GM21526 (cell line): Measurements from ENCODE around the gene TLR10.
"Not testable (repeated sequence)": the region's sequence is repeated elsewhere in the genome, so short reads cannot be mapped to it uniquely, and the experiment has no call there.

Source experiments
- ATAC-seq: cut with Tn5 transposase; IDR thresholded peaks from one replicate; pipeline ENCODE4 v1.9.1; 2021; ENCODE audit warnings: moderate library complexity; ENCODE audit not compliant: unreplicated experiment, low FRiP score

The TLR10 gene, protein sequence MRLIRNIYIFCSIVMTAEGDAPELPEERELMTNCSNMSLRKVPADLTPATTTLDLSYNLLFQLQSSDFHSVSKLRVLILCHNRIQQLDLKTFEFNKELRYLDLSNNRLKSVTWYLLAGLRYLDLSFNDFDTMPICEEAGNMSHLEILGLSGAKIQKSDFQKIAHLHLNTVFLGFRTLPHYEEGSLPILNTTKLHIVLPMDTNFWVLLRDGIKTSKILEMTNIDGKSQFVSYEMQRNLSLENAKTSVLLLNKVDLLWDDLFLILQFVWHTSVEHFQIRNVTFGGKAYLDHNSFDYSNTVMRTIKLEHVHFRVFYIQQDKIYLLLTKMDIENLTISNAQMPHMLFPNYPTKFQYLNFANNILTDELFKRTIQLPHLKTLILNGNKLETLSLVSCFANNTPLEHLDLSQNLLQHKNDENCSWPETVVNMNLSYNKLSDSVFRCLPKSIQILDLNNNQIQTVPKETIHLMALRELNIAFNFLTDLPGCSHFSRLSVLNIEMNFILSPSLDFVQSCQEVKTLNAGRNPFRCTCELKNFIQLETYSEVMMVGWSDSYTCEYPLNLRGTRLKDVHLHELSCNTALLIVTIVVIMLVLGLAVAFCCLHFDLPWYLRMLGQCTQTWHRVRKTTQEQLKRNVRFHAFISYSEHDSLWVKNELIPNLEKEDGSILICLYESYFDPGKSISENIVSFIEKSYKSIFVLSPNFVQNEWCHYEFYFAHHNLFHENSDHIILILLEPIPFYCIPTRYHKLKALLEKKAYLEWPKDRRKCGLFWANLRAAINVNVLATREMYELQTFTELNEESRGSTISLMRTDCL

GRCh38 chr4:38782452-38783108, at the start of gene TLR10:
TLR10 (minus strand) TSS chr4:38782990; CDS start chr4:38775590, 7,400 bp downstream.
- peak; percentile 50 for ATAC-seq

GRCh38 chr4:38832206-38832605, 49.4 kb upstream of the TLR10 start:
- no peak for ATAC-seq

GRCh38 chr4:38831653-38832052, 48.9 kb upstream of the TLR10 start:
- no peak for ATAC-seq

- ATAC-seq = no peak
Observed at GRCh38 chr4:38829237-38829636, 46.4 kb upstream of the TLR10 start.

GRCh38 chr4:38823766-38824165, 41.0 kb upstream of the TLR10 start:
- no peak for ATAC-seq

DNA sequence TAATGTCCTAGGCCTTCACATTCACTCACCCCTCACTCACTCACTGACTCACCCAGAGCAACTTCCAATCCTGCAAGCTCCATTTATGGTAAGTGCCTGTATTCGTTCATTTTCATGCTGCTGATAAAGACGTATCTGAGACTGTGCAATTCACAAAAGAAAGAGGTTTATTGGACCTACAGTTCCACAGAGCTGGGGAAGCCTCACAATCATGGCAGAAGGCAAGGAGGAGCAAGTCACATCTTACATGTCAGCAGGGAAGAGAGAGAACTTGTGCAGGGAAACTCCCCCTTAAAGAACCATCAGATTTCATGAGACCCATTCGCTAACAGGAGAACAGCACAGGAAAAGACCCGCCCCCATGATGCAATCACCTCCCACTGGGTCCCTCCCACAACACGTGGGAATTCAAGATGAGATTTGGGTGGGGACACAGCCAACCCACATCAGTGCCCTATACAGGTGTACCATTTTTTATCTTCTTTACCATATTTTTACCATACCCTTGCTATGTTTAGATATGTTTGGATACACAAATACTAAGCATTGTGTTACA, 40.0 kb upstream of the TLR10 start:
- ATAC-seq = no peak

GRCh38 chr4:38821739-38822138, 38.9 kb upstream of the TLR10 start:
- no peak for ATAC-seq

DNA sequence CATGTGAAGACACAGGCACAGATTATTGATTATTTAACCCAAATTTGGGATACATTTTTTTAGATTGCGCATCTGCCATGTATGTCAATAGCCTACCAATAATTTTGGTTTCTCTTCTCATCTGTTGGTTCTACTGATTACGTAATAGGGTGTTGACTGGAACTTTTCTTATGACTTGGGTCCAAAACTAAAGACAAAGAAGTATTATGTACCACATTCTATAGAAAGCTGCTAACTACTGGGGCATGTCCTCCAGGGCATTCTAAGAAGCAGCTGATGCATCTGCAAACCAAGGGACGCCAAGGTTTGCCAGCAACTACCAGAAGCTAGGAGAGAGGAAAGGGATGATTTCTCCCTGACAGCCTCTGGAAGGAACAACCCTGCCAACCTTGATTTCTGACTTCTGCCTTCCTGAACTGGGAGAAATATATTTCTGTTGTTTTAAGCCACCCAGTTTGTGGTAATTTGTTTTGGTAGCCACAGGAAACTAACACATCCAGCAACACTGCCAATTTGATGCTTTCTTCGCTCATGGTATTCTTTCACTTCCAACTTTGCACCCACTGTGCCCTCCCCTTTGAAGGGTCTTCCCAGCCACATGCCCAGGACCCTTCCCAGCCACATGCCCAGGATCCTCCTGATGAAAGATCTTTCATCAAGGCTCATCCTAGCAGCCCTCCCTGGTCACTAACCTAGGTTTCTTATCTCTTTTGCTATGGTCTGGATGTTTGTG, 37.7 kb upstream of the TLR10 start:
- ATAC-seq = no peak

GRCh38 chr4:38819569-38819968, 36.8 kb upstream of the TLR10 start:
- no peak for ATAC-seq

GRCh38 chr4:38818441-38818976, 35.7 kb upstream of the TLR10 start:
- ATAC-seq = no peak

DNA sequence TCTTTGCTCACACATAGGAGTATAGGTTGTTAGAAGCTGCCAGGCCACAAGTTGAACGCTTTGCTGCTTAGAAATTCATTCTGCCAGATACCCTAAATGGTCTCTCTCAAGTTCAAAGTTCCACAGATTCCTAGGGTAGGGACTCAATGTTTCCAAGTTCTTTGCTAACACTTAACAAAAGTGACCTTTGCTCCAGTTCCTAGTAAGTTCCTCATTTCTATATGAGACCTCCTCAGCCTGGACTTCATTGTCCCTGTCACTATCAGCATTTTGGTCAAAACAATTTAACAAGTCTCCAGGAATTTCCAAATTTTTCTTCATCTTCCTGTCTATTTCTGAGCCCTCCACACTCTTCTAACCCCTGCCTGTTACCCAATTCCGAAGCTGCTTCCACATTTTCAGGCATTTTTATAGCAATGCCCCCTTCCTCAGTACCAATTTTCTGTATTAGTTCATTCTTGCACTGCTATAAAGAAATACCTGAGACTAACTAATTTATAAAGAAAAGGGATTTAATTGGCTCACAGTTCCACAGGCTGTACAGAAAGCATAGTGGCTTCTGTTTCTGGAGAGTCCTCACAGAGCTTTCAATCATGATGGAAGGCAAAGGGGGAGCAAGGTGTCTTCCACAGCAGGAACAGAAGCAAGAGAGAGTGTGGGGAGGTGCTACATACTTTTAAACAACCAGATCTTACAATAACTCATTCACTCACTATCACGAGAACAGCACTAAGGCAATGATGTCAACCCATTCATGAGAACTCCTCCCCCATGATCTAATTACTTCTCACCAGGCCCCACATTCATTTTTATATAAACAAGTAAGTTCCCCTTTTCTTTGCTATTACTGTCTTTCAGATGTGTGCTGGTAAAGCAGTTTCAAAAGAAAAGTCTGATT, 33.3 kb upstream of the TLR10 start:
- ATAC-seq = no peak

DNA sequence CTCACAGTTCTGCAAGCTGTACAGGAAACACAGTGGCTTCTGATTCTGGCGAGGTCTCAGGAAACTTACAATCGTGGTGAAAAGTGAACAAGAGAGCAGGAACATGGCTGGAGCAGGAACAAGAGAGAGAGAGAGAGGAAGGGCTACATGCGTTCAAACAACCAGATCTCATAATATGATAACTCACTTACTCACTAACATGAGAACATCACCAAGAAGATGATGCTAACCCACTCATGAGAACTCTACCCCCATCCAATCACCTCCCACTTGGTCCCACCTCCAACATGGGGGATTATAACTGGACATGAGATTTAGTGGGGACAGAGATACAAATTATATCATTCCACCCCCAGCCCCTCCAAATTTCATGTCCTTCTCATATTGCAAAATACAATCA, 31.6 kb upstream of the TLR10 start:
- ATAC-seq = no peak

DNA sequence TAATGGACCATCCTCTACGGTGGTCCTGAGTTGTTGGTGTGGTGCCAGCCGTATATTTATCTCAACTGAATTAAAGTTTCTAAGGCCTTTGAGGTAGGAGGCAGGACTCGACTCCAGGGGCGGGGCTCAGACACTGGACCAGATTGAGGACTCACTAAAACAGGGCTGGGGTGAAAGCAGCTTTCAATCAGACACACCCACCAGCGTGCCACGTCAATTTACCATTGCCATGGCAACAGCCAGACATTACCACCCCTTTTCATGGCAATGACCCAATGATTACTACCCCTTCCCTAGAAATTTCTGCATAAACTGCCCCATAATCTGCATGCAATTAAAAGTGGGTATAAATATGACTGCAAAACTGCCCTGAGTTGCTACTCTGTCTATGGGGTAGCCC, 28.5 kb upstream of the TLR10 start:
- no peak for ATAC-seq

DNA sequence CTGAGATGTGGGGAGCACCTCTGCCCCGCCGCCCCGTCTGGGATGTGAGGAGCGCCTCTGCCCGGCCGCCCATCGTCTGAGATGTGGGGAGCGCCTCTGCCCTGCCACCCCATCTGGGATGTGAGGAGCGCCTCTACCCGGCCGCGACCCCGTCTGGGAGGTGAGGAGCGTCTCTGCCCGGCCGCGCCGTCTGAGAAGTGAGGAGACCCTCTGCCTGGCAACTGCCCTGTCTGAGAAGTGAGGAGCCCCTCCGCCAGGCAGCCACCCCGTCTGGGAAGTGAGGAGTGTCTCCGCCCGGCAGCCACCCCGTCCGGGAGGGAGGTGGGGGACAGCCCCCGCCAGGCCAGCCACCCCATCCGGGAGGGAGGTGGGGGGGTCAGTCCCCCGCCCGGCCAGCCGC, 24.7 kb upstream of the TLR10 start:
- not testable (repeated sequence) for ATAC-seq

DNA sequence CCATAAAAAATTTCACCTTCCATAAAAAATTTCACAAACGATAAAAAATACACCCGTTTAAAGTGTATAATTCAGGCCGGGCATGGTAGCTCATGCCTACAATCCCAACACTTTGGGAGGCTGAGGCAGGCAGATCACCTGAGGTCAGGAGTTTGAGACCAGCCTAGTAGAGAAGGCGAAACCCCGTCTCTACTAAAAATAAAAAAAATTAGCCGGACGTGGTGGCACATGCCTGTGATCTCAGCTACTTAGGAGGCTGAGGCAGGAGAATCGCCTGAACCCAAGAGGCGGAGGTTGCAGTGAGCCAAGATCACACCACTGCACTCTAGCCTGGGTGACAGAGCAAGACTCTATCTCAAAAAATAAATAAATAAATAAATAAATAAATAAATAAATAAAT, 23.5 kb upstream of the TLR10 start:
- not testable (repeated sequence) for ATAC-seq

- peak; percentile 73 for ATAC-seq
Observed at GRCh38 chr4:38805530-38806145, 22.8 kb upstream of the TLR10 start.

DNA sequence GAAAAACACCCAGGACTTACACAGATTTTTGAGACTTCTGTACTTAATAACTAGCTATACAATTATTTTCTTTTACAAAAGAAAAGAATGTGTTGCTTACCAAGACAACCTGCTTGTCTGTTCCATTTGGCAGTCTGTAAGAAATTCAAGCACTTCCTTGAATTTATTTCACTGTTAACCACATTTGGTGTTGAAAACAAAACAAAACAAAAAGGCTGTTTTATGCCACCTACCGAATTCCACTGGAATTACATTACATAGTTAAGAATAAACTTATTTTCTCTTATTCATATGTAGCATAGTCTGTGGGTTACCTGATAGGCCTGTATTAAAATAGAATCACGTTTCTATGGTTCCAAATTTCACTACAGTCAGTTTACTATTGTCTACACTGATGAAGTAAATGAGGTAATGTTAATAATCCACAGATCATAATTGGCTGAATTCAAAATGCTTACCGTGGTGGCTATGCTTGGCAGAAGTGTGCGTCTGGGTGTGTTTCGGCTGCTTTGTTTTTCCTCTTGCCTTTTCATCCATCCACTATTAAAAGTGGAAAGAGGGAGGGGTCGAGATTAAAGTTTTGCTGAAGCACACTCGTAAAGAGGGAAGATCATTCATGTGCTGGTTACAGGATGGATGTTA, 22.0 kb upstream of the TLR10 start, which contains the start of gene TLR1:
Gene TLR1 (minus strand): TSS at position 138 of the 642 bp plus-strand sequence. CDS start 5,960 bp downstream, outside the sequence.
- ATAC-seq = no peak
